Natural killer cell (primary cell): ENCODE measurements around the gene CCND3. TPM values are rescaled to one million over a fixed set of nuclear protein-coding genes. Genes with fewer than 3 reads are reported as not detected.

Experiments
- ATAC-seq, 3 donors: fragments of 150-1000 bp in 2 of 3; fragments of 200-7000 bp in 1 of 3; cut with Tn5 transposase; 1 replicate in 1 of 3; 2 replicates in 2 of 3; pipeline ENCODE4 v1.10.0; 2021; ENCODE audit warnings: mild to moderate bottlenecking in 2 of 3, moderate library complexity in 2 of 3
- DNase-seq, 2 donors: peaks; one replicate each; pipeline versions ENCODE4 v3.0.0 to v3.0.0-alpha.2; 2013 to 2021; ENCODE audit warnings: mixed read lengths in 1 of 2
- H3K27ac ChIP-seq: one replicate; pipeline ENCODE4 v1.5.1; 2013; ENCODE audit warnings: mild to moderate bottlenecking, low read length
- H3K27me3 ChIP-seq: one replicate; pipeline ENCODE4 v1.6.1; 2013; ENCODE audit warnings: low read length; ENCODE audit not compliant: control insufficient read depth, insufficient read depth
- H3K36me3 ChIP-seq: one replicate; pipeline ENCODE4 v1.6.1; 2013; ENCODE audit warnings: low read length; ENCODE audit not compliant: control insufficient read depth, insufficient read depth
- H3K4me1 ChIP-seq: one replicate; pipeline ENCODE4 v1.6.1; 2013; ENCODE audit warnings: low read length; ENCODE audit not compliant: control insufficient read depth, insufficient read depth
- H3K4me3 ChIP-seq: one replicate; pipeline ENCODE4 v1.5.1; 2013; ENCODE audit warnings: low read length
- H3K9me3 ChIP-seq: one replicate; pipeline ENCODE4 v1.6.1; 2013; ENCODE audit warnings: low read length; ENCODE audit not compliant: control insufficient read depth, insufficient read depth
- H3K27ac Mint-ChIP-seq, 2 donors: one replicate each; pipeline ENCODE4 v1.8.0; 2022; ENCODE audit warnings: mild to moderate bottlenecking in 2 of 2, mixed read lengths in 2 of 2, moderate library complexity in 1 of 2
- H3K27me3 Mint-ChIP-seq, 2 donors: one replicate each; pipeline ENCODE4 v1.8.0; 2022; ENCODE audit warnings: low read depth in 2 of 2, mixed read lengths in 2 of 2
- H3K36me3 Mint-ChIP-seq: one replicate; pipeline ENCODE4 v1.8.0; 2022; ENCODE audit warnings: mixed read lengths
- H3K4me1 Mint-ChIP-seq, 2 donors: one replicate each; pipeline ENCODE4 v1.8.0; 2022; ENCODE audit warnings: mixed read lengths in 2 of 2
- H3K4me3 Mint-ChIP-seq: one replicate; pipeline ENCODE4 v1.8.0; 2022; ENCODE audit warnings: mild to moderate bottlenecking, moderate library complexity, mixed read lengths
- H3K9me3 Mint-ChIP-seq, 2 donors: one replicate each; pipeline ENCODE4 v1.8.0; 2022; ENCODE audit warnings: mixed read lengths in 2 of 2
- CTCF ChIP-seq: fragments of 200-600 bp; IDR thresholded peaks from one replicate; pipeline ENCODE4 v1.8.0; 2022; ENCODE audit warnings: antibody characterized with exemption
- WGBS: methylation state at CpG from one replicate; pipeline ENCODE4 v1.1.7; 2013; ENCODE audit warnings: missing lambda C conversion rate; ENCODE audit not compliant: insufficient coverage; 5-methylcytosine and 5-hydroxymethylcytosine counted together
- intact Hi-C: fragments of 100-400 bp; cut with micrococcal nuclease; formaldehyde crosslinking; loops from one replicate; pipeline ENCODE4 v1.14.2; 2022
- total RNA-seq, 4 donors: library from RNA; stranded (reverse); fragments of 120-200 nt in 1 of 4; gene quantifications; one replicate each; pipeline versions ENCODE4 v1.2.3 to v1.2.4, GENCODE V29; 2013 to 2022

Gene CCND3
- total RNA-seq, 3 donors from 2014 or later (not counting 1 experiment from before 2014, with no cell fraction given), result 409 to 438 (median 438) TPM

GRCh38 chr6:41921712-41921998 is 20.0 kb downstream of the CCND3 start:
- no peaks in the 10 kb centered on the region for H3K36me3 Mint-ChIP-seq
- H3K27ac Mint-ChIP-seq, result peak overlapping the region; percentile 98
- no peaks in the 10 kb centered on the region for H3K27me3 ChIP-seq
- intact Hi-C loops, result loop anchor here (1.0 kb wide), 3 partner anchors 15 to 134 kb away; partner anchors contain the start of genes TOMM6 and USP49
- H3K4me1 Mint-ChIP-seq, result peaks cover 58 to 61% of the 10 kb centered on the region in 2 donors
- ATAC-seq (no peak), DNase-seq (peak in 1 of 2 donors; percentile 25)
- under 1% methylated on average over 20 of the region's 20 CpGs for WGBS
- H3K9me3 ChIP-seq, result no peaks in the 10 kb centered on the region
- peaks cover 33% of the 10 kb centered on the region for H3K4me1 ChIP-seq
- H3K4me3 ChIP-seq, result peak overlapping the region; percentile 94
- H3K4me3 Mint-ChIP-seq, result peak overlapping the region; percentile 96
- peak overlapping the region; percentile 96 for H3K27ac ChIP-seq
- H3K36me3 ChIP-seq, result peaks cover 12% of the 10 kb centered on the region
- no peaks in the 10 kb centered on the region for H3K9me3 Mint-ChIP-seq
- no peak for TF ChIP-seq CTCF
- H3K27me3 Mint-ChIP-seq, result no peaks in the 10 kb centered on the region

- Histone ChIP-seq H3K4me1 (peaks cover 33% of the 10 kb centered on the region), H3K36me3 (peaks cover 14% of the 10 kb centered on the region), H3K9me3 (no peaks in the 10 kb centered on the region), H3K27ac (peak within 1 kb of the TSS; percentile 96), H3K27me3 (no peaks in the 10 kb centered on the region), H3K4me3 (peak within 1 kb of the TSS; percentile 94)
- peak within 1 kb of the TSS; percentile 96 for H3K4me3 Mint-ChIP-seq
- ATAC-seq (peak; percentile 90 to 95 (median 92)), DNase-seq (peak; percentile 96 to 97)
- no peaks in the 10 kb centered on the region for H3K27me3 Mint-ChIP-seq
- no peaks in the 10 kb centered on the region for H3K9me3 Mint-ChIP-seq
- peak within 1 kb of the TSS; percentile 98 for H3K27ac Mint-ChIP-seq
- intact Hi-C loops, result loop anchor here (1.0 kb wide), 3 partner anchors 15 to 134 kb away; partner anchors contain the start of genes TOMM6 and USP49
- TF ChIP-seq CTCF, result peak; percentile 91
- no peaks in the 10 kb centered on the region for H3K36me3 Mint-ChIP-seq
- peaks cover 57 to 60% of the 10 kb centered on the region in 2 donors for H3K4me1 Mint-ChIP-seq
- WGBS, result under 1% methylated on average over 55 of the region's 55 CpGs
Observed at GRCh38 chr6:41920921-41921711, 20.5 kb downstream of the CCND3 start, which contains the start of the genes BYSL and MED20. Gene BYSL (plus strand): TSS chr6:41921499. CDS start chr6:41921563, 64 bp downstream. Gene MED20 (minus strand): TSS chr6:41921139. CDS start chr6:41921018, 121 bp downstream.

GRCh38 chr6:41917528-41917927 is 24.1 kb downstream of the CCND3 start:
- TF ChIP-seq CTCF, result no peak

More at GRCh38 chr6:41917528-41917927, 24.1 kb downstream of the CCND3 start:
- 68% methylated on average over 4 of the region's 4 CpGs for WGBS
- DNase-seq (no peak), ATAC-seq (no peak)
- Mint-ChIP-seq H3K9me3 (no peaks in the 10 kb centered on the region), H3K36me3 (no peaks in the 10 kb centered on the region), H3K27ac (no peak overlapping the region), H3K4me3 (no peak overlapping the region), H3K4me1 (peaks cover 43 to 50% of the 10 kb centered on the region in 2 donors), H3K27me3 (no peaks in the 10 kb centered on the region)
- Histone ChIP-seq H3K4me1 (peaks cover 12% of the 10 kb centered on the region), H3K4me3 (no peak overlapping the region), H3K27me3 (no peaks in the 10 kb centered on the region), H3K36me3 (peaks cover 22% of the 10 kb centered on the region), H3K9me3 (no peaks in the 10 kb centered on the region), H3K27ac (no peak overlapping the region)
- intact Hi-C loops, result no loop called here
